ENCODE results near the gene SDK1. TPM values are rescaled to one million over a fixed set of nuclear protein-coding genes. Genes with fewer than 3 reads are reported as not detected.

Gene SDK1
- total RNA-seq, 1 donor from 2014 or later, result 225 TPM

- TF ChIP-seq CTCF (IDR thresholded peaks at IDR 0.05; ENCODE audit: partially characterized antibody, unreplicated experiment), result no peak
- Mint-ChIP-seq H3K9me3 (ENCODE audit: unreplicated experiment) (peaks cover 40% of the 10 kb centered on the region), H3K27ac (ENCODE audit: unreplicated experiment) (no peak overlapping the region), H3K36me3 (ENCODE audit: unreplicated experiment) (peaks cover 16% of the 10 kb centered on the region), H3K27me3 (ENCODE audit: unreplicated experiment) (peaks cover 28% of the 10 kb centered on the region), H3K4me3 (ENCODE audit: unreplicated experiment) (no peak overlapping the region), H3K4me1 (ENCODE audit: low read depth, unreplicated experiment) (peaks cover 8% of the 10 kb centered on the region)
- DNase-seq, result no peak
These were observed 972.6 kb downstream of the SDK1 start for GRCh38 chr7:4273566-4274230.

- DNase-seq, result no peak
- H3K27ac Mint-ChIP-seq (ENCODE audit: unreplicated experiment), result no peak overlapping the region
- peaks cover 25% of the 10 kb centered on the region for H3K27me3 Mint-ChIP-seq (ENCODE audit: unreplicated experiment)
- peaks cover 39% of the 10 kb centered on the region for H3K9me3 Mint-ChIP-seq (ENCODE audit: unreplicated experiment)
- H3K4me1 Mint-ChIP-seq (ENCODE audit: low read depth, unreplicated experiment), result peaks cover 8% of the 10 kb centered on the region
- H3K36me3 Mint-ChIP-seq (ENCODE audit: unreplicated experiment), result peaks cover 16% of the 10 kb centered on the region
- H3K4me3 Mint-ChIP-seq (ENCODE audit: unreplicated experiment), result no peak overlapping the region
- TF ChIP-seq CTCF (IDR thresholded peaks at IDR 0.05; ENCODE audit: partially characterized antibody, unreplicated experiment), result no peak
These were observed 973.2 kb downstream of the SDK1 start for GRCh38 chr7:4274286-4274685.

- no peak for TF ChIP-seq CTCF (IDR thresholded peaks at IDR 0.05; ENCODE audit: partially characterized antibody, unreplicated experiment)
- Mint-ChIP-seq H3K36me3 (ENCODE audit: unreplicated experiment) (peaks cover 16% of the 10 kb centered on the region), H3K27me3 (ENCODE audit: unreplicated experiment) (peaks cover 23% of the 10 kb centered on the region), H3K9me3 (ENCODE audit: unreplicated experiment) (peaks cover 32% of the 10 kb centered on the region), H3K4me3 (ENCODE audit: unreplicated experiment) (no peak overlapping the region), H3K4me1 (ENCODE audit: low read depth, unreplicated experiment) (peaks cover 24% of the 10 kb centered on the region), H3K27ac (ENCODE audit: unreplicated experiment) (no peak overlapping the region)
- DNase-seq, result no peak
These were observed 976.9 kb downstream of the SDK1 start for GRCh38 chr7:4277936-4278335.

GRCh38 chr7:4279216-4279615 lies 978.2 kb downstream of the SDK1 start:
- no peak for TF ChIP-seq CTCF (IDR thresholded peaks at IDR 0.05; ENCODE audit: partially characterized antibody, unreplicated experiment)
- H3K9me3 Mint-ChIP-seq (ENCODE audit: unreplicated experiment), result peaks cover 26% of the 10 kb centered on the region
- peaks cover 20% of the 10 kb centered on the region for H3K27me3 Mint-ChIP-seq (ENCODE audit: unreplicated experiment)
- peaks cover 24% of the 10 kb centered on the region for H3K4me1 Mint-ChIP-seq (ENCODE audit: low read depth, unreplicated experiment)
- no peak overlapping the region for H3K4me3 Mint-ChIP-seq (ENCODE audit: unreplicated experiment)
- no peak for DNase-seq
- H3K27ac Mint-ChIP-seq (ENCODE audit: unreplicated experiment), result no peak overlapping the region
- H3K36me3 Mint-ChIP-seq (ENCODE audit: unreplicated experiment), result peaks cover 13% of the 10 kb centered on the region

GRCh38 chr7:4281231-4281993 lies 980.4 kb downstream of the SDK1 start:
- no peak for DNase-seq
- H3K36me3 Mint-ChIP-seq (ENCODE audit: unreplicated experiment), result peaks cover 7% of the 10 kb centered on the region
- TF ChIP-seq CTCF (IDR thresholded peaks at IDR 0.05; ENCODE audit: partially characterized antibody, unreplicated experiment), result no peak
- H3K27me3 Mint-ChIP-seq (ENCODE audit: unreplicated experiment), result peaks cover 17% of the 10 kb centered on the region
- H3K27ac Mint-ChIP-seq (ENCODE audit: unreplicated experiment), result peak overlapping the region; percentile 79
- H3K4me1 Mint-ChIP-seq (ENCODE audit: low read depth, unreplicated experiment), result peaks cover 24% of the 10 kb centered on the region
- peak overlapping the region; percentile 34 for H3K4me3 Mint-ChIP-seq (ENCODE audit: unreplicated experiment)
- peaks cover 12% of the 10 kb centered on the region for H3K9me3 Mint-ChIP-seq (ENCODE audit: unreplicated experiment)
